HCT116 (cell line): ENCODE results near the gene RBM15B. TPM values are rescaled to one million over a fixed set of nuclear protein-coding genes. Genes with fewer than 3 reads are reported as not detected.

Source experiments
- ATAC-seq: fragments of 200-7000 bp; cut with Tn5 transposase; 2 replicates; pipeline ENCODE4 v1.9.1; 2020; ENCODE audit warnings: mild to moderate bottlenecking, moderate library complexity
- BruUV-seq: library from RNA; stranded (reverse); fragments of 400-500 nt; replicated peaks from 2 replicates; lab custom pipeline; 2021; lab: Mats Ljungman, UMichigan
- CTCF ChIA-PET: fragments of 300-600 bp; sonication (Branson Sonifier 250); formaldehyde crosslinking; loops from one replicate; lab custom pipeline; 2021; ENCODE audit warnings: antibody characterized with exemption; lab: Charles Lee
- POLR2A ChIA-PET: fragments of 300-600, 350-600 bp; sonication (Branson Sonifier 250); formaldehyde crosslinking; loops from one replicate; lab custom pipeline; 2021; ENCODE audit warnings: antibody characterized with exemption; lab: Charles Lee
- RAD21 ChIA-PET, 2 experiments: fragments of 300-600 bp; sonication (Branson Sonifier 250); formaldehyde crosslinking; loops; one replicate each; lab custom pipeline; 2023; ENCODE audit warnings: low total read pairs in 2 of 2; ENCODE audit not compliant: uncharacterized antibody in 2 of 2, unreplicated experiment in 2 of 2, low non-redundant PET in 1 of 2; lab: Charles Lee
- DNase-seq: peaks from one replicate; pipeline ENCODE4 v3.0.0-alpha.2; 2010; ENCODE audit warnings: low read depth, low spot score
- H2AFZ ChIP-seq: fragments of 200-600 bp; shearing (Covaris generic), sonication (generic); 2 replicates; pipeline ENCODE4 v1.6.1; 2017; ENCODE audit warnings: low read depth, mixed run types, mixed read lengths, antibody characterized with exemption, low read length; ENCODE audit not compliant: poor library complexity, severe bottlenecking
- H3K27ac ChIP-seq: 2 replicates; pipeline ENCODE4 v1.5.1; 2012; ENCODE audit warnings: low read depth, low read length
- H3K27me3 ChIP-seq: fragments of 200-600 bp; sonication (generic); 2 replicates; pipeline ENCODE4 v1.6.1; 2016; ENCODE audit warnings: mixed run types, low read length, mixed read lengths; ENCODE audit not compliant: insufficient read depth
- H3K36me3 ChIP-seq, 2 experiments: fragments of 200-500 bp in 1 of 2; fragments of 200-600 bp in 1 of 2; sonication (Bioruptor generic) in 1 of 2; sonication (generic) in 1 of 2; 2 replicates each; pipeline versions ENCODE4 v1.5.1 to v1.6.1; 2014 to 2016; ENCODE audit warnings: low read length in 2 of 2, inconsistent platforms in 1 of 2, mixed read lengths in 1 of 2, mixed run types in 1 of 2; ENCODE audit not compliant: insufficient read depth in 2 of 2, control insufficient read depth in 1 of 2
- H3K4me1 ChIP-seq, 2 experiments: fragments of 200-600 bp in 1 of 2; sonication (generic) in 1 of 2; 2 replicates each; pipeline versions ENCODE4 v1.5.1 to v1.6.1; 2012 to 2017; ENCODE audit warnings: low read length in 2 of 2, inconsistent platforms in 1 of 2, mild to moderate bottlenecking in 1 of 2, mixed read lengths in 1 of 2, mixed run types in 1 of 2, moderate library complexity in 1 of 2; ENCODE audit not compliant: insufficient read depth in 2 of 2, control insufficient read depth in 1 of 2
- H3K4me2 ChIP-seq: fragments of 200-600 bp; sonication (generic); 2 replicates; pipeline ENCODE4 v1.6.1; 2017; ENCODE audit warnings: mixed run types, low read length, mixed read lengths
- H3K4me3 ChIP-seq, 2 experiments: fragments of 200-600 bp in 1 of 2; sonication (generic) in 1 of 2; replicated peaks in 1 of 2; 2 replicates each; pipeline ENCODE4 v1.5.1; 2011 to 2016; ENCODE audit warnings: low read length in 2 of 2, control low read depth in 1 of 2, low read depth in 1 of 2, mild to moderate bottlenecking in 1 of 2, mixed read lengths in 1 of 2, mixed run types in 1 of 2
- H3K79me2 ChIP-seq: fragments of 200-600 bp; sonication (generic); 2 replicates; pipeline ENCODE4 v1.6.1; 2017; ENCODE audit warnings: mild to moderate bottlenecking, mixed run types, low read length, moderate library complexity, mixed read lengths; ENCODE audit not compliant: insufficient read depth
- H3K9ac ChIP-seq: fragments of 200-600 bp; sonication (generic); 2 replicates; pipeline ENCODE4 v1.6.1; 2016; ENCODE audit warnings: low read length, mixed read lengths
- H3K9me2 ChIP-seq: fragments of 200-600 bp; sonication (generic), shearing (Covaris generic); 2 replicates; pipeline ENCODE4 v1.6.1; 2017; ENCODE audit warnings: mixed run types, mild to moderate bottlenecking, moderate library complexity; ENCODE audit not compliant: insufficient read depth
- H3K9me3 ChIP-seq, 2 experiments: fragments of 200-500 bp in 1 of 2; fragments of 200-600 bp in 1 of 2; sonication (Bioruptor generic) in 1 of 2; sonication (generic) in 1 of 2; 2 replicates each; pipeline ENCODE4 v1.6.1; 2014 to 2017; ENCODE audit warnings: low read length in 2 of 2, mixed read lengths in 2 of 2, inconsistent platforms in 1 of 2, low read depth in 1 of 2, mild to moderate bottlenecking in 1 of 2, mixed run types in 1 of 2, moderate library complexity in 1 of 2; ENCODE audit not compliant: control insufficient read depth in 1 of 2, insufficient read depth in 1 of 2
- H4K20me1 ChIP-seq: fragments of 200-600 bp; sonication (generic), shearing (Covaris generic); 2 replicates; pipeline ENCODE4 v1.6.1; 2017; ENCODE audit warnings: mixed run types, mild to moderate bottlenecking, moderate library complexity; ENCODE audit not compliant: insufficient read depth
- CBX3 ChIP-seq: IDR thresholded peaks from 2 replicates; pipeline ENCODE4 v1.6.1; 2012; ENCODE audit warnings: low read depth
- CEBPB ChIP-seq: IDR thresholded peaks from 2 replicates; pipeline ENCODE4 v1.6.1; 2012; ENCODE audit warnings: low read depth
- EGR1 ChIP-seq: IDR thresholded peaks from 2 replicates; pipeline ENCODE4 v1.6.1; 2012; ENCODE audit warnings: low read depth
- EZH2 ChIP-seq: fragments of 200-600 bp; sonication (generic); IDR thresholded peaks from 2 replicates; pipeline ENCODE4 v1.6.1; 2017; ENCODE audit warnings: antibody characterized with exemption, mixed run types
- EZH2phosphoT487 ChIP-seq: fragments of 200-600 bp; IDR thresholded peaks from 2 replicates; pipeline ENCODE4 v1.6.1; 2018; ENCODE audit warnings: antibody characterized with exemption, borderline replicate concordance
- MAX ChIP-seq: IDR thresholded peaks from 2 replicates; pipeline ENCODE4 v1.6.1; 2012
- SIN3A ChIP-seq: IDR thresholded peaks from 2 replicates; pipeline ENCODE4 v1.6.1; 2012; ENCODE audit warnings: low read depth
- SP1 ChIP-seq: IDR thresholded peaks from 2 replicates; pipeline ENCODE4 v1.6.1; 2012; ENCODE audit warnings: low read depth
- SRF ChIP-seq: IDR thresholded peaks from 2 replicates; pipeline ENCODE4 v1.6.1; 2012; ENCODE audit warnings: low read depth
- ZFX ChIP-seq: fragments of 450-650 bp; IDR thresholded peaks from 2 replicates; pipeline ENCODE4 v1.6.1; 2017
- intact Hi-C: fragments of 100-400 bp; cut with micrococcal nuclease; formaldehyde crosslinking; loops from 2 replicates; pipeline ENCODE4 v1.10.0; 2022
- total RNA-seq: library from RNA; stranded (reverse); gene quantifications from one replicate; pipeline ENCODE4 v1.2.1, GENCODE V29; 2021; ENCODE audit not compliant: unreplicated experiment
- TF ChIP-seq, protein P1 (sequence below): IDR thresholded peaks from 2 replicates; pipeline ENCODE4 v1.6.1; 2012

Gene RBM15B
- total RNA-seq, 1 experiment from 2014 or later, result 24.1 TPM

DNA sequence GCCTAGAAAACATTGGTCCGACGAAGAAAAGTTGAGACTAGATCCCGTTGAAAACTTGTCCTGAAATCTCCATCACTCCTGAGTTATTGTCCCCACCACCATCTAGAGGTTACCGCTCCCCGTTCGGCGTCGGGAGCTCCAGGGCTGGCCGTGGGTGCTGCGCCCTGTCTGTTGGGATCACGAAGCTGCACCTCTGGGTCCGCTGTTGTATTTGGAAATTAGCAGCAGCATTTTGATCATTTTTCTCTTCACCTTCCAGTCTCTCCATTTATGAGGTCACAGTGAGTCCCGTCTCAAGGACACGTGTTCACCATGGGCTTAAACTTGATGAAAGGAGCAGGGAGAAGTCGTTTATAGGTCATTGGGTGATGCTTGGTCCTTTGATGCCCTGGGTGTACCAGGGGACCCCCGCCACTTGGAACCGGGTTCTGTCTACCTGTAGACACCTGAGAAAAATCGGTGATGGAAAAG lies 5.4 kb upstream of the RBM15B start:
- no peak for DNase-seq
- intact Hi-C loops, result loop anchor here (2.0 to 10.0 kb wide), 5 partner anchors 117 to 1031 kb away; partner anchors contain the start of genes CYB561D2, DCAF1, MAPKAPK3 and NPRL2
- TF ChIP-seq SIN3A (no peak), CBX3 (no peak), CEBPB (no peak), ZFX (no peak), EZH2 (no peak), EGR1 (no peak), SRF (no peak), MAX (no peak), EZH2phosphoT487 (no peak), SP1 (no peak)
- TF ChIP-seq, protein P1, sequence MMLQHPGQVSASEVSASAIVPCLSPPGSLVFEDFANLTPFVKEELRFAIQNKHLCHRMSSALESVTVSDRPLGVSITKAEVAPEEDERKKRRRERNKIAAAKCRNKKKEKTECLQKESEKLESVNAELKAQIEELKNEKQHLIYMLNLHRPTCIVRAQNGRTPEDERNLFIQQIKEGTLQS, result no peak
- TF ChIP-seq, all 23 proteins: peak for 0
- Histone ChIP-seq H3K4me3 (peak overlapping the region; percentile 87 to 99), H4K20me1 (no peaks in the 10 kb centered on the region), H3K9ac (peak overlapping the region; percentile 99), H3K36me3 (peaks cover 0 to 38% of the 10 kb centered on the region in 2 experiments; a peak in 3 of 4 replicates), H3K27me3 (no peaks in the 10 kb centered on the region), H3K4me2 (peak overlapping the region; percentile 82), H3K9me3 (no peaks in the 10 kb centered on the region), H3K4me1 (peaks cover 18 to 47% of the 10 kb centered on the region in 2 experiments; a peak in 3 of 4 replicates), H3K9me2 (no peaks in the 10 kb centered on the region), H3K79me2 (peaks cover 39% of the 10 kb centered on the region), H3K27ac (peak overlapping the region; percentile 64), H2AFZ (no peak overlapping the region)
- ChIA-PET CTCF (interaction anchor here (0.6 to 2.1 kb wide), 6 partner anchors 14 to 770 kb away, joined by 3 to 10 read pairs (median 4); no protein-coding TSS in a partner anchor), POLR2A (interaction anchor here (1.0 to 1.7 kb wide), 5 partner anchors 36 to 769 kb away, joined by 3 to 5 read pairs (median 4); partner anchors contain the start of genes DCAF1 and MAPKAPK3), RAD21 (interaction anchor here in 1 of 2 experiments (1.0 kb wide), 1 partner anchor 769 kb away, joined by 3 read pairs; the partner anchor contains the start of gene MAPKAPK3)
- BruUV-seq, result no TSS peak
- no peak for ATAC-seq
